ENCODE measurements around the gene CASKIN2. TPM values are rescaled to one million over a fixed set of nuclear protein-coding genes. Genes with fewer than 3 reads are reported as not detected.

Gene CASKIN2
- total and polyA plus RNA-seq, 2 of the 4 experiments (the other 2 are of a cell fraction): 2.9 to 6.9 TPM

DNA sequence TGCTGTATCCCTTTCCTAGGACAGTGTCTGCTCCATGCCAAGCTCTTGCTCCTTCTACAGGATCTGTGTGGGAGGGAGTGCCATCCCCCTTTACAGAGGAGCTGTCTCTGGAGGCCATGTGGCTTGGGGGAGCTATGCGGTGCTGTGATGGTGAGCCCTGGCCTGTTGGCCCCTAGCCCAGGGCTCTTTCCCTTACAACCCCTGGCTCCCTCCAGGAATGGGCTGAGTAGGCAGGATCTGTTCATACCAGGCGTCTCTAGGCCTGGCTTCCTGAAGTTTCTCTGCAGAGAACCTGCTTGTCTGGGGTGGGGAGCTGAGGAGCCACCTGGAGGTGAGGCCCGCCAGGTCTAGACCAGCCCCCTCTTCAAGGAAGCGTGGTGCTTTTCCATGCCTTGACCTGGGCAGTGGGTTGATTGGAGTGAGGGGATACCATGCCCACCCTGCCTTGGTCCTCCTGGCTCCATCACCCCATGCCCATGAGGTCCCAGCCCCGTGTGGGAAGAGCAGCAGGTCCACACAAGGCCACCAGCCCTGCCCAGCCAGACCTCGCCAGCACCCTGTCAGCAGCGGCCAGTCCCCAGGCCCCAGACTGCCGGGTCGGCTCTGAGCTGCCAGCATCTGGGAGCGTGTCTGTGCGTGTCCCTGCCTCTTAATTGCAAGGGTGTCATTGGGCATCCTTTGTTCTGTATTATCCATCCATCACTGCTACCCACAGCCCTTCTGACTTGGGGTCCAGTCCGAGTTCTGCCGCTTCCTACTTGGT lies 24.8 kb upstream of the CASKIN2 start (continued):
- no peak for TF ChIP-seq RFX5 (IDR thresholded peaks at IDR 0.05; ENCODE audit: low read depth, low read length)

DNA sequence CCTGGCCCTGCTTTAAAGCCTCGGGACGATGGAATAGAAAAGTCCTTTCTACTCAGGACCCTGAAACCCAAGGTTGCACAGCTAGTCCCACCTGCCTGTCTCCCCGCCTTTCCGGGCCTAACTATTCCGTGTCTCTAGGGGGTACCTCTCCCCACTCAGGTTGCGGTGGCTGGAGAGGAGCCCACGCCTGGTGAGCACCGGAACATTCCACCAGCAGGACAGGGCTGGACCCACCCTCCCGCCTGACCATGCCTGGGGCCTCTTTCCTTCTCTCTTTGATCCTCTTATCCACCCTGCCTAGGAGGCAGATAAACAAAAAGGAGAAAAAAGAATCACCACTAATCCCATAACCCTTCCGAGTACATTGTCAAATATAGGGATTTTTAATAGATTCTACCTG lies 21.0 kb upstream of the CASKIN2 start:
- in situ Hi-C loops (cut with MboI; ENCODE audit: low sequenced_read_pairs): no loop called here
- H3K9me3 ChIP-seq (ENCODE audit: control insufficient read depth, insufficient read depth, low read length): no peaks in the 10 kb centered on the region

More for the DNA sequence above, 21.0 kb upstream of the CASKIN2 start:
- Histone ChIP-seq H3K18ac (ENCODE audit: low read depth, low read length) (no peak overlapping the region), H3K27me3 (ENCODE audit: control insufficient read depth, insufficient read depth, low read length) (peaks cover 47% of the 10 kb centered on the region), H2BK120ac (ENCODE audit: low read depth, low read length) (no peak overlapping the region), H3K36me3 (ENCODE audit: control insufficient read depth, insufficient read depth, low read length) (no peaks in the 10 kb centered on the region), H2BK15ac (ENCODE audit: low read depth, low read length) (no peak overlapping the region), H3K14ac (replicated peaks; ENCODE audit: low read depth, low read length) (no peak overlapping the region), H3K4me1 (ENCODE audit: control insufficient read depth, insufficient read depth, low read length) (no peaks in the 10 kb centered on the region), H2AFZ (replicated peaks; ENCODE audit: low read length, poor library complexity) (no peak overlapping the region), H4K20me1 (ENCODE audit: insufficient read depth, low read length) (no peaks in the 10 kb centered on the region), H3K4ac (ENCODE audit: low read depth, low read length) (no peak overlapping the region), H2AK5ac (ENCODE audit: low read depth, low read length) (no peak overlapping the region), H3K27ac (ENCODE audit: insufficient read depth, low read length) (no peak overlapping the region), H2BK20ac (ENCODE audit: low read depth, low read length) (no peak overlapping the region), H3K4me3 (ENCODE audit: insufficient read depth, low read depth, low read length) (no peak overlapping the region), H2AK9ac (replicated peaks; ENCODE audit: low read depth, low read length, poor library complexity) (no peak overlapping the region), H3K9me1 (ENCODE audit: insufficient read depth, low read length) (no peaks in the 10 kb centered on the region), H3K9ac (ENCODE audit: low read depth, low read length) (no peak overlapping the region), H3K56ac (ENCODE audit: extremely low read depth, insufficient read depth, low read length) (no peak overlapping the region), H4K5ac (ENCODE audit: low read depth, low read length) (no peak overlapping the region), H4K8ac (ENCODE audit: low read depth in 2 of 2, low read length in 2 of 2) (no peak overlapping the region), H4K91ac (ENCODE audit: insufficient read depth, low read depth, low read length) (no peak overlapping the region), H3K79me1 (ENCODE audit: low read depth in 1 of 2, low read length in 2 of 2) (no peaks in the 10 kb centered on the region), H3K4me2 (ENCODE audit: low read depth, low read length) (no peak overlapping the region), H2BK5ac (ENCODE audit: low read depth, low read length, poor library complexity, severe bottlenecking) (no peak overlapping the region), H3K23ac (ENCODE audit: low read depth, low read length) (no peak overlapping the region)
- intact Hi-C loops (cut with micrococcal nuclease) (no loop called here), dilution Hi-C loops (cut with HindIII; ENCODE audit: low sequenced_read_pairs, unreplicated experiment) (no loop called here)
- no peak for ATAC-seq (ENCODE audit: low read depth)
- no peak for TF ChIP-seq CEBPB (IDR thresholded peaks at IDR 0.05; ENCODE audit: low read depth, low read length)
- no peak for TF ChIP-seq FOS (IDR thresholded peaks at IDR 0.05; ENCODE audit: low read depth, low read length)
- no peak for TF ChIP-seq RFX5 (IDR thresholded peaks at IDR 0.05; ENCODE audit: low read depth, low read length)
- TF ChIP-seq, protein P1, sequence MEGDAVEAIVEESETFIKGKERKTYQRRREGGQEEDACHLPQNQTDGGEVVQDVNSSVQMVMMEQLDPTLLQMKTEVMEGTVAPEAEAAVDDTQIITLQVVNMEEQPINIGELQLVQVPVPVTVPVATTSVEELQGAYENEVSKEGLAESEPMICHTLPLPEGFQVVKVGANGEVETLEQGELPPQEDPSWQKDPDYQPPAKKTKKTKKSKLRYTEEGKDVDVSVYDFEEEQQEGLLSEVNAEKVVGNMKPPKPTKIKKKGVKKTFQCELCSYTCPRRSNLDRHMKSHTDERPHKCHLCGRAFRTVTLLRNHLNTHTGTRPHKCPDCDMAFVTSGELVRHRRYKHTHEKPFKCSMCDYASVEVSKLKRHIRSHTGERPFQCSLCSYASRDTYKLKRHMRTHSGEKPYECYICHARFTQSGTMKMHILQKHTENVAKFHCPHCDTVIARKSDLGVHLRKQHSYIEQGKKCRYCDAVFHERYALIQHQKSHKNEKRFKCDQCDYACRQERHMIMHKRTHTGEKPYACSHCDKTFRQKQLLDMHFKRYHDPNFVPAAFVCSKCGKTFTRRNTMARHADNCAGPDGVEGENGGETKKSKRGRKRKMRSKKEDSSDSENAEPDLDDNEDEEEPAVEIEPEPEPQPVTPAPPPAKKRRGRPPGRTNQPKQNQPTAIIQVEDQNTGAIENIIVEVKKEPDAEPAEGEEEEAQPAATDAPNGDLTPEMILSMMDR (conservative IDR thresholded peaks at IDR 0.05; ENCODE audit: low read depth, low read length): no peak
- TF ChIP-seq MAZ (IDR thresholded peaks at IDR 0.05; ENCODE audit: borderline replicate concordance, low read depth, low read length): no peak
- no peak for TF ChIP-seq RAD21 (IDR thresholded peaks at IDR 0.05; ENCODE audit: low read length)
- TF ChIP-seq CHD1 (IDR thresholded peaks at IDR 0.05; ENCODE audit: low read depth, low read length): no peak
- no peak for TF ChIP-seq BHLHE40 (IDR thresholded peaks at IDR 0.05; ENCODE audit: low read depth, low read length)
- TF ChIP-seq RCOR1 (IDR thresholded peaks at IDR 0.05; ENCODE audit: insufficient replicate concordance, low read length): no peak
- TF ChIP-seq, protein P2, sequence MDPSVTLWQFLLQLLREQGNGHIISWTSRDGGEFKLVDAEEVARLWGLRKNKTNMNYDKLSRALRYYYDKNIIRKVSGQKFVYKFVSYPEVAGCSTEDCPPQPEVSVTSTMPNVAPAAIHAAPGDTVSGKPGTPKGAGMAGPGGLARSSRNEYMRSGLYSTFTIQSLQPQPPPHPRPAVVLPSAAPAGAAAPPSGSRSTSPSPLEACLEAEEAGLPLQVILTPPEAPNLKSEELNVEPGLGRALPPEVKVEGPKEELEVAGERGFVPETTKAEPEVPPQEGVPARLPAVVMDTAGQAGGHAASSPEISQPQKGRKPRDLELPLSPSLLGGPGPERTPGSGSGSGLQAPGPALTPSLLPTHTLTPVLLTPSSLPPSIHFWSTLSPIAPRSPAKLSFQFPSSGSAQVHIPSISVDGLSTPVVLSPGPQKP (IDR thresholded peaks at IDR 0.05; ENCODE audit: borderline replicate concordance, low read depth, low read length): no peak
- TF ChIP-seq NFE2L2 (IDR thresholded peaks at IDR 0.05; ENCODE audit: low read depth, low read length): no peak
- TF ChIP-seq MXI1 (IDR thresholded peaks at IDR 0.05; ENCODE audit: borderline replicate concordance, low read depth, low read length): no peak
- TF ChIP-seq, protein P3, sequence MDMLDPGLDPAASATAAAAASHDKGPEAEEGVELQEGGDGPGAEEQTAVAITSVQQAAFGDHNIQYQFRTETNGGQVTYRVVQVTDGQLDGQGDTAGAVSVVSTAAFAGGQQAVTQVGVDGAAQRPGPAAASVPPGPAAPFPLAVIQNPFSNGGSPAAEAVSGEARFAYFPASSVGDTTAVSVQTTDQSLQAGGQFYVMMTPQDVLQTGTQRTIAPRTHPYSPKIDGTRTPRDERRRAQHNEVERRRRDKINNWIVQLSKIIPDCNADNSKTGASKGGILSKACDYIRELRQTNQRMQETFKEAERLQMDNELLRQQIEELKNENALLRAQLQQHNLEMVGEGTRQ (IDR thresholded peaks at IDR 0.05; ENCODE audit: low read depth, low read length): no peak
- DNase-seq: no peak
- CTCF ChIA-PET: no interaction called here
- POLR2A ChIA-PET (ENCODE audit: unreplicated experiment): no interaction called here
- BruUV-seq (replicated peaks): no TSS peak
- no CpG with 5 or more reads among the region's 10 CpGs for WGBS, 2 experiments (ENCODE audit: extremely low coverage in 2 of 2, insufficient read length in 1 of 2)

Data from IMR-90 (cell line).